Measurements from ENCODE around the gene RGS14.
A peak's percentile ranks its signal among the peaks of the same experiment; 100 is the strongest.

RGS14 gene

DNA sequence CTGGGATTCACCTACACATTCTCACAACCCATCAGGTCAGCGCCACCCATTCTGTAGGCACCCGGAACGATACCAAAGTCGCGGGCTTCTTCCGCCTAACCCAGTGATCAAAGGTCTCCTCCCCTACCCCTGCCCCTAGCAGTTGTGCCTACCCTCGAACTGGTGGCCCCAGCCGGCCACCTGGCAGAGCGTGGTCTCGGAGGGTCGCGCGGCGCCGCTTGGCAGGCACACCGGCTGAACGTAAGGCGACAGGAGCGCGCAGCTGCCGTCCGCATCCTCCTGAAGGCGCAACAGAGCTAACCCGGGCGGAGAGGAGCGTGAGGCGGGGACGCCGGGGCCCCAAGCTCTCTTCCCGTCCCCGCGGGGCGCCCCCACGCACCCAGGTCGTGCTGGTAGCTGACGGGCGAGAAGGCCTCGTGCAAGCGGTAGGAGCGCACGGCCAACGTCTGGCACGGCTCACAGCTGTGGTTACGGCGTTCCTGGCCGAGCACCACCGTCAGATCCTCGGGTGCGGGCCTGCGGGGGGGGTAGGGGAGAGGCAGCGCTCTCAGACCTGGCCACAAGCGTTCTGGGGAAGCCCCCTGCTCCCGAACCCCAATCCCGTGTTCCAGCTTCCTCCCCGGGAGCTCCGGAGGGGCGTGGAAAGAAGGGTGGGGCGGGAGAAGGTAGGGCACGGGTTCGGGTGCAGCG lies 45.5 kb downstream of the RGS14 start:
- FAIRE-seq (no peak), DNase-seq (ENCODE audit: insufficient read length, low spot score) (no peak)
- TF ChIP-seq, protein P1, sequence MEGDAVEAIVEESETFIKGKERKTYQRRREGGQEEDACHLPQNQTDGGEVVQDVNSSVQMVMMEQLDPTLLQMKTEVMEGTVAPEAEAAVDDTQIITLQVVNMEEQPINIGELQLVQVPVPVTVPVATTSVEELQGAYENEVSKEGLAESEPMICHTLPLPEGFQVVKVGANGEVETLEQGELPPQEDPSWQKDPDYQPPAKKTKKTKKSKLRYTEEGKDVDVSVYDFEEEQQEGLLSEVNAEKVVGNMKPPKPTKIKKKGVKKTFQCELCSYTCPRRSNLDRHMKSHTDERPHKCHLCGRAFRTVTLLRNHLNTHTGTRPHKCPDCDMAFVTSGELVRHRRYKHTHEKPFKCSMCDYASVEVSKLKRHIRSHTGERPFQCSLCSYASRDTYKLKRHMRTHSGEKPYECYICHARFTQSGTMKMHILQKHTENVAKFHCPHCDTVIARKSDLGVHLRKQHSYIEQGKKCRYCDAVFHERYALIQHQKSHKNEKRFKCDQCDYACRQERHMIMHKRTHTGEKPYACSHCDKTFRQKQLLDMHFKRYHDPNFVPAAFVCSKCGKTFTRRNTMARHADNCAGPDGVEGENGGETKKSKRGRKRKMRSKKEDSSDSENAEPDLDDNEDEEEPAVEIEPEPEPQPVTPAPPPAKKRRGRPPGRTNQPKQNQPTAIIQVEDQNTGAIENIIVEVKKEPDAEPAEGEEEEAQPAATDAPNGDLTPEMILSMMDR (IDR thresholded peaks at IDR 0.05; ENCODE audit: insufficient read depth, missing control alignments): no peak

DNA sequence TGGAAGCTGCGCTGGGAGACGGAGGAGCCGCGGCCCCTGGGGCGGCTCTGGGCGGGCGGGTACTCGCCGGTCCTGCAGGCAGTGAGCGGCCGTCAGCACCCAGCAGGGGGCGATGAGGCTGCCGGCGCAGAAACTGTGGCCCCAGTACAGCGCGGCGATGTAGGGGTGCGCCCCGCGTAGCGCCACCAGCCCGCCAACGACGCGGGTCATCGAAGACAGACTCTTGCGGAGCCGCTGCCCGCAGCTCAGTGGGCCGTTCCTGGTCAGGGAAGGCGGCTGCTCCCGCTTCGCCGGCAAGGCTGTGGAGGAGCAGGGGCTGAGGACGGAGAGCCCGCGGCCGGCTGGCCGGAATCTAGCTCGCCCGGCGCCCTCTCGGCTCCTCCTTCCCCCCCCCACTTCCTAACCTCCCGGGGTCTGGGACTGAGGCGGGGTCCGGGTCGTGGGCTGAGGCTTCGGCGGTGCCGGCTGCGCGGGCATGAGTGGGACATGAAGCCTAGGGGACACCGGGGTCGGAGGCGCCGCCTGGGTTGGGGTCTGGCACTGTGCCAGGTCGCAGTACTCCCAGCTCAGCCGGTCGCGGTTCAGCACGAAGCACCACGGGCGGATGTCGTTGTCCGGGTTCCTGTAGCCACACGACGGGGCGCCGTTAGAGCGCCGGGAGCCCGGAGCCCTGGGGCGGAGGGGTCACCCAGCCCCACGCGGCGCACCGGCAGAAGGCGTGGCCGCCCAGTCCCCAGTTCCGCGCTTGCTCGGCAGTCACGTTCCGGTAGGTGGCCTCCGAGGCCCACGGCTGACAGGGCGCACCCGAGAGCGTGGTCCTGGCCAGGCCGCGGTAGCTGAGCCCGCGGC lies 46.3 kb downstream of the RGS14 start:
- TF ChIP-seq, protein P1 (IDR thresholded peaks at IDR 0.05; ENCODE audit: insufficient read depth, missing control alignments): peak; percentile 64

DNA sequence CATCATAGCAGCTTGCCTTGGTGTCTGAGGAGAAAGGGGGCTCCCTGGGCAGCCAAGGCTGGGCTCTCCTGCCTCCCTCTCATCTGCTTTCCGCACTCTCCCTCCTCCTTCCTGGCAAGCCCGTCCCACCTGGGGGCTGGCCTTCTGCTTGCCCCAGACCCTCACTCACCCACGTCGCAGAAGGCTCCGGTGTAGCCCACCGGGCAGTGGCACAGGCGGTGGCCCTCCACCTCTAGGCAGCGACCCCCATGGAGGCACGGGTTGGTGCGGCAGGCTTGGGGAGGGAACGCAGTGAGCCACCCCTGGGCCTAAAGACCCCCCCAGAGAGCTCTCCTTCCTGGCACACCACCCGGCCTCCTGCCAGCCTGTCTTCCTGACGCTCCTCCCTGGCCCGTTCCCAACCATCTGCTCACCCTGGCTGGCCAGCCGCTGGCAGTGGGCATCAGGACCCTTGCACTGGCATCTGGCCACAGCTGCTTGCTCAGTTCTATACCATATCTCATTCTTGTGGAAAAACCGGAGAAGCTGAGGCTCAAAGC lies 47.0 kb downstream of the RGS14 start:
- no peak for FAIRE-seq
- TF ChIP-seq, protein P1 (IDR thresholded peaks at IDR 0.05; ENCODE audit: insufficient read depth, missing control alignments): no peak
- no peak for DNase-seq (ENCODE audit: insufficient read length, low spot score)

More for the DNA sequence above, 46.3 kb downstream of the RGS14 start:
- DNase-seq (ENCODE audit: insufficient read length, low spot score) (peak; percentile 93), FAIRE-seq (no peak)

DNA sequence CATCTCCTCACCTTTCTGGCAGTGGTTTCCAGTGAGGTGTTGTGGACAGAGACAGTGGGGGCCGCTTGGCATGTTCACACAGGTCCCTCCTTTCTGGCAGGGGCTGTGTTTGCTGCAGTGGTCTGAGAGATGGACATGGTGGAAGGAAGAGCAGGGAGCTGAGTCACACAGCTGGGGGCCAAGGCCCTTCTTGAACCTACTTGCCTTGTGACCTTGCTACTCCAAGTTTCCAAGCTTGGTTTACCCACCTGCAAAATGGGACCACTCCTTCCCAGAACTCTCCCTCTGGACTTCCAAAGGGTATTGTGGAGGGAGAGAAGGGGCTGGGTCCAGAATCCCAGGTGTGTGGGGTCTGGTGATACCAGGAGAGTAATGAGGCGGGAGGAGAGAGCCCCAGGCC lies 47.6 kb downstream of the RGS14 start:
- DNase-seq (ENCODE audit: insufficient read length, low spot score) (no peak), FAIRE-seq (no peak)
- TF ChIP-seq, protein P1 (IDR thresholded peaks at IDR 0.05; ENCODE audit: insufficient read depth, missing control alignments): no peak

DNA sequence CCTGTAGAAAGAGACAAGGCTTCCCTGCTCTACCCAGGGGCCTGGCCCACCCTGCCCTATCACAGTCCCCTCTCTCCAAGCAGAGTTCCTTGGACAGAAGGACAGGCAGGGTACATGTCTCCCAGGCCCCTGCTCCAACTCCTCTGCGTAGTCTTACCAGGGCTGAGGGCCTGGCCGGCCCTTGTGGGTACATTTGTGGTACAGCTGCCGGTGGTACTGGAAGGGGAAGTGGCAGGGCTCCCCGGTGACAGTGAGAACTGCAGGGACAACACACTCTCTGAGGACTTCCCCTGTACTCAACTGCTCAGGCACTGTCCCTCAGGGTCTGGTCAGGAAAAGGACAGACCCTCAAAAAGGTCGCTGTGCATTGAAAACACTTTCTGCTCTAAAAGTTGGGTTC lies 48.1 kb downstream of the RGS14 start:
- TF ChIP-seq, protein P1 (IDR thresholded peaks at IDR 0.05; ENCODE audit: insufficient read depth, missing control alignments): no peak
- DNase-seq (ENCODE audit: insufficient read length, low spot score): no peak
- no peak for FAIRE-seq

DNA sequence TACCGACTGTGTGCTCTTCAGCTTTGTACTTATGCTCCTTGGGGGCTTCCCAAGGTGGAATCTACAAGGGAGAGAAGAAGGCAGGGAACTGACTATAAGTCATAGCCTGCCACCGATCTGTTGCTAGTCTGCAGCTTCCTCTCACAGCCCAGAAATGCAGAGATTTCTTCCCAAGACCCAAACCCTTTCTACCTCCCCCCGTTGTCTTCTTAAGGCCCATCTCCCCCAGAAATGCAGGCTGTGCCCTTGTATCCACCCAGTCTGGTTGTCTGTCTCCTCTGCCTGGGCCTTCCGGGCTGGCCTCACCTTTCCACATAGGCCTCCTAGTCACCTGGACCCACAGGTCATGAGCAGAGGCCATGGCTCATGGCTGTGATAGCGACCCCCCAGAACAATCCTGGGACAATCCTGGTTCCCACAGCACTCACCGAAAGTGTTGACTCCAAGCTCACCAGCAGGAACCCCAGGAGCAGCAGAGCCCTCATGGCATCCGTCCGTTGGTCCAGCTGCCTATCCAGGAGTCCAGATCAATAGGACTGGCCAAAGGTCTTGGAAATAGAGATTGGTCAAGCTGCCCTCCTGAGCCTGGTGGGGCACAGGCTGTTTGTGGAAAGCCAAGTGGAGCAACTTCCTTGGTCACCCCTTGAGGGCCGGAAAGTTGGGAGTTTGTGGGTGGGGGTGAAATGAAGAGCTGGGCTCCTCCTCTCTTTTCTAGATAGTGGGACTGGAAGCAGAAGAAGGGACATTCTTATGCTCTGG lies 51.5 kb downstream of the RGS14 start, which contains the start of gene F12:
Gene F12, minus strand, starts transcription at position 522 of the 759 bp plus-strand sequence. Its CDS starts 37 bp downstream, at position 485.
- no peak for FAIRE-seq
- DNase-seq (ENCODE audit: insufficient read length, low spot score): no peak
- TF ChIP-seq, protein P1 (IDR thresholded peaks at IDR 0.05; ENCODE audit: insufficient read depth, missing control alignments): no peak
